ENCODE data around the gene EPB41L3. TPM values are rescaled to one million over a fixed set of nuclear protein-coding genes. Genes with fewer than 3 reads are reported as not detected.

EPB41L3 gene
- total RNA-seq, 1 experiment from 2014 or later: 0.36 TPM

DNA sequence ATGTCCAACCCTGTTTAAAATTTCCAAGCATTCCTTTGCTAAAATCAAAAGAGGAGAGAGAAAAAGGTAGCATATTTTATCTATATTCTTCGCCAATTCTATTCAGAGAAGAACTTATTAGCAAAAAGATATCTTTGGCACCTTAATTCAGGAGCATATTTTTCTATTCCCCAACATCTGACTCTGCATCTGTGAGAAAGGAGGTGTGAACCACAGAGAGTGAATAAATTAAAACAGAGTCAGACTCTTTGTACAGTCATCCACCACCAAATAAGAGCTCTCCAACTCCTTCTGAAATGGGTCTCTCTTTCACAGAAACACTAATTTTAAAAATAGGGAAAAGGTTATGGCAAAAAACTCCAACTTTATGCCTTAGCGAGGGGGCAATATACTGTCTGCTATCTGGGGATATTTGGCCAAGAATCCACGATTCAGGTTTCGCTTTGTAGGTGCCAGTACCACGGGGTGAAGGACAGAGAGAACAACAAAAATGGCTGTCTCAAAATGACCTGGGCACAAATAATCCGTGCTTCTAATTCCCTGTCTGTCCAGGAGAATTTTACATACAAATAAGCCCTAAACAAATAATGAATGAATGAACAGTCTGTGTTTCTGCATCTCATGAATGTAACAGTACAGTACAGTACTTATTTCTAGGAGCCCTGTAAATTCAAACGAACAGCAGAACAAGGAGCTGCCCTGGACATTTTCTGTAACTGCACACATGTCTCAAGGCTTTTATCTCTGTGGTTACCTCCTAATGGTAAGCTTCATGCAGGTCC, 43.4 kb downstream of the EPB41L3 start:
- no peak for DNase-seq (ENCODE audit: low read depth, low spot score)
- ChIA-PET POLR2A (no interaction called here), CTCF (no interaction called here)
- H3K4me3 ChIP-seq (ENCODE audit: low read depth in 2 of 2, low read length in 2 of 2): no peak overlapping the region
- no peaks in the 10 kb centered on the region for H3K4me1 ChIP-seq (ENCODE audit: control insufficient read depth, insufficient read depth, low read length)
- in situ Hi-C loops (cut with HindIII; ENCODE audit: low pct_unique_long_range_greater_than_20kb, low sequenced_read_pairs): no loop called here
- intact Hi-C loops (cut with micrococcal nuclease; ENCODE audit: unreplicated experiment): no loop called here
- BruUV-seq (replicated peaks): no TSS peak
- no peak for ATAC-seq
- no peak overlapping the region for H3K27ac ChIP-seq (ENCODE audit: low read length)
- no peaks in the 10 kb centered on the region for H3K36me3 ChIP-seq (ENCODE audit: control insufficient read depth, insufficient read depth, low read length)
- H3K9me3 ChIP-seq (ENCODE audit: control insufficient read depth, insufficient read depth, low read depth, low read length): no peaks in the 10 kb centered on the region
- TF ChIP-seq, protein P1, sequence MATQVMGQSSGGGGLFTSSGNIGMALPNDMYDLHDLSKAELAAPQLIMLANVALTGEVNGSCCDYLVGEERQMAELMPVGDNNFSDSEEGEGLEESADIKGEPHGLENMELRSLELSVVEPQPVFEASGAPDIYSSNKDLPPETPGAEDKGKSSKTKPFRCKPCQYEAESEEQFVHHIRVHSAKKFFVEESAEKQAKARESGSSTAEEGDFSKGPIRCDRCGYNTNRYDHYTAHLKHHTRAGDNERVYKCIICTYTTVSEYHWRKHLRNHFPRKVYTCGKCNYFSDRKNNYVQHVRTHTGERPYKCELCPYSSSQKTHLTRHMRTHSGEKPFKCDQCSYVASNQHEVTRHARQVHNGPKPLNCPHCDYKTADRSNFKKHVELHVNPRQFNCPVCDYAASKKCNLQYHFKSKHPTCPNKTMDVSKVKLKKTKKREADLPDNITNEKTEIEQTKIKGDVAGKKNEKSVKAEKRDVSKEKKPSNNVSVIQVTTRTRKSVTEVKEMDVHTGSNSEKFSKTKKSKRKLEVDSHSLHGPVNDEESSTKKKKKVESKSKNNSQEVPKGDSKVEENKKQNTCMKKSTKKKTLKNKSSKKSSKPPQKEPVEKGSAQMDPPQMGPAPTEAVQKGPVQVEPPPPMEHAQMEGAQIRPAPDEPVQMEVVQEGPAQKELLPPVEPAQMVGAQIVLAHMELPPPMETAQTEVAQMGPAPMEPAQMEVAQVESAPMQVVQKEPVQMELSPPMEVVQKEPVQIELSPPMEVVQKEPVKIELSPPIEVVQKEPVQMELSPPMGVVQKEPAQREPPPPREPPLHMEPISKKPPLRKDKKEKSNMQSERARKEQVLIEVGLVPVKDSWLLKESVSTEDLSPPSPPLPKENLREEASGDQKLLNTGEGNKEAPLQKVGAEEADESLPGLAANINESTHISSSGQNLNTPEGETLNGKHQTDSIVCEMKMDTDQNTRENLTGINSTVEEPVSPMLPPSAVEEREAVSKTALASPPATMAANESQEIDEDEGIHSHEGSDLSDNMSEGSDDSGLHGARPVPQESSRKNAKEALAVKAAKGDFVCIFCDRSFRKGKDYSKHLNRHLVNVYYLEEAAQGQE (IDR thresholded peaks at IDR 0.05; ENCODE audit: insufficient read depth in 1 of 2, low read depth in 2 of 2, low read length in 1 of 2): no peak
- TF ChIP-seq TCF7L2 (IDR thresholded peaks at IDR 0.05; ENCODE audit: low read depth, low read length): no peak
- TF ChIP-seq, protein P2, sequence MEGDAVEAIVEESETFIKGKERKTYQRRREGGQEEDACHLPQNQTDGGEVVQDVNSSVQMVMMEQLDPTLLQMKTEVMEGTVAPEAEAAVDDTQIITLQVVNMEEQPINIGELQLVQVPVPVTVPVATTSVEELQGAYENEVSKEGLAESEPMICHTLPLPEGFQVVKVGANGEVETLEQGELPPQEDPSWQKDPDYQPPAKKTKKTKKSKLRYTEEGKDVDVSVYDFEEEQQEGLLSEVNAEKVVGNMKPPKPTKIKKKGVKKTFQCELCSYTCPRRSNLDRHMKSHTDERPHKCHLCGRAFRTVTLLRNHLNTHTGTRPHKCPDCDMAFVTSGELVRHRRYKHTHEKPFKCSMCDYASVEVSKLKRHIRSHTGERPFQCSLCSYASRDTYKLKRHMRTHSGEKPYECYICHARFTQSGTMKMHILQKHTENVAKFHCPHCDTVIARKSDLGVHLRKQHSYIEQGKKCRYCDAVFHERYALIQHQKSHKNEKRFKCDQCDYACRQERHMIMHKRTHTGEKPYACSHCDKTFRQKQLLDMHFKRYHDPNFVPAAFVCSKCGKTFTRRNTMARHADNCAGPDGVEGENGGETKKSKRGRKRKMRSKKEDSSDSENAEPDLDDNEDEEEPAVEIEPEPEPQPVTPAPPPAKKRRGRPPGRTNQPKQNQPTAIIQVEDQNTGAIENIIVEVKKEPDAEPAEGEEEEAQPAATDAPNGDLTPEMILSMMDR (IDR thresholded peaks at IDR 0.05): no peak
- no peak for TF ChIP-seq SIN3A (IDR thresholded peaks at IDR 0.05; ENCODE audit: borderline replicate concordance, insufficient read depth, low read depth, low read length)
- no peak for TF ChIP-seq POLR2AphosphoS5 (IDR thresholded peaks at IDR 0.05; ENCODE audit: low read depth, low read length)
- no peaks in the 10 kb centered on the region for H3K27me3 ChIP-seq (ENCODE audit: control insufficient read depth, insufficient read depth, low read length)

DNA sequence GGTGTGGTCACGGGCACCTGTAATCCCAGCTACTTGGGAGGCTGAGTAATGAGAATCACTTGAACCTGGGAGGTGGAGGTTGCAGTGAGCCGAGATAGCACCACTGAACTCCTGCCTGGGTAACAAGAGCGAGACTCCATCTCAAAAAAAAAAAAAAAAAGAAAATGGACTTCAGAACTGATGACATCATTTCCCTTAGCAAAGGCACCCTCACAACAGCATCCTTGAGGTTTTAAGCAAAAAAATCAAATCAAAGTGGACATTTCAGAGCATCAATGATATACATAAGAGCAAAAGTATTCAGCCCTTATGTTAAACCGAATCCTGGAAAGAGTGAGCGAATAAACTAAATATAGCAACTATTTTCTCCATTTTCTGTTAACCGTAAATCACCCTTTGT, 45.3 kb downstream of the EPB41L3 start:
- no peak for DNase-seq (ENCODE audit: low read depth, low spot score)
- POLR2A ChIA-PET: no interaction called here
- CTCF ChIA-PET: no interaction called here
- Histone ChIP-seq H3K27ac (ENCODE audit: low read length) (no peak overlapping the region), H3K9me3 (ENCODE audit: control insufficient read depth, insufficient read depth, low read depth, low read length) (no peaks in the 10 kb centered on the region), H3K4me3 (ENCODE audit: low read depth in 2 of 2, low read length in 2 of 2) (no peak overlapping the region), H3K36me3 (ENCODE audit: control insufficient read depth, insufficient read depth, low read length) (no peaks in the 10 kb centered on the region), H3K27me3 (ENCODE audit: control insufficient read depth, insufficient read depth, low read length) (no peaks in the 10 kb centered on the region), H3K4me1 (ENCODE audit: control insufficient read depth, insufficient read depth, low read length) (no peaks in the 10 kb centered on the region)
- in situ Hi-C loops (cut with HindIII; ENCODE audit: low pct_unique_long_range_greater_than_20kb, low sequenced_read_pairs): no loop called here
- no peak for TF ChIP-seq POLR2AphosphoS5 (IDR thresholded peaks at IDR 0.05; ENCODE audit: low read depth, low read length)
- TF ChIP-seq, protein P2 (IDR thresholded peaks at IDR 0.05): no peak
- no peak for TF ChIP-seq SIN3A (IDR thresholded peaks at IDR 0.05; ENCODE audit: borderline replicate concordance, insufficient read depth, low read depth, low read length)
- TF ChIP-seq TCF7L2 (IDR thresholded peaks at IDR 0.05; ENCODE audit: low read depth, low read length): no peak
- TF ChIP-seq, protein P1 (IDR thresholded peaks at IDR 0.05; ENCODE audit: insufficient read depth in 1 of 2, low read depth in 2 of 2, low read length in 1 of 2): no peak
- BruUV-seq (replicated peaks): no TSS peak
- intact Hi-C loops (cut with micrococcal nuclease; ENCODE audit: unreplicated experiment): no loop called here
- ATAC-seq: no peak
